GM19395 (cell line): ENCODE measurements around the gene KCNK4.

Experiments used
- ATAC-seq: cut with Tn5 transposase; IDR thresholded peaks from one replicate; pipeline ENCODE4 v1.9.1; 2021; ENCODE audit warnings: mild to moderate bottlenecking, moderate library complexity; ENCODE audit not compliant: unreplicated experiment

KCNK4 gene

DNA sequence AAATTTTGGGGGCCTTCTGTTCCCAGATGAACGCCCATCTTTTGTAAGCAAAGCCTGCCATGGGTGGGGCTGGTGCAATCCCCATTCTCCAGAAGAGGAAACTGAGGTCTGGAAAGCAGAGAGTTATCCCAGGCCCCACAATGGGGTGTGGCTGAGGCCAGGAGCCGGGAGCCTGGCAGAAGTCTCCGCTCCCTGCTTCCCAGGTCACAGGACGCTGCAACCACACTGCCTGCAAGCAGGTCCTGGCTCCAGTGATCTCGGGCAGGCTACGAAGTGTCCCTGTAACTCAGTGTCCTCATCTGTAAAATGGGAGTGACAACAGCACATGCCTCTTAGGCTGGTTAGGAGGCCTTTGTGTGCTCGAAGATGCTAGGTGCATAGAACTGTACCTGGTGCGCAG, 38.1 kb upstream of the KCNK4 start:
- ATAC-seq: no peak

GRCh38 chr11:64253481-64253880, 37.6 kb upstream of the KCNK4 start:
- ATAC-seq: no peak

- ATAC-seq: no peak
Observed at GRCh38 chr11:64254326-64254725, 36.8 kb upstream of the KCNK4 start.

GRCh38 chr11:64255135-64256128, 35.7 kb upstream of the KCNK4 start:
- no peak for ATAC-seq

GRCh38 chr11:64256300-64256699, 34.8 kb upstream of the KCNK4 start:
- ATAC-seq: no peak

DNA sequence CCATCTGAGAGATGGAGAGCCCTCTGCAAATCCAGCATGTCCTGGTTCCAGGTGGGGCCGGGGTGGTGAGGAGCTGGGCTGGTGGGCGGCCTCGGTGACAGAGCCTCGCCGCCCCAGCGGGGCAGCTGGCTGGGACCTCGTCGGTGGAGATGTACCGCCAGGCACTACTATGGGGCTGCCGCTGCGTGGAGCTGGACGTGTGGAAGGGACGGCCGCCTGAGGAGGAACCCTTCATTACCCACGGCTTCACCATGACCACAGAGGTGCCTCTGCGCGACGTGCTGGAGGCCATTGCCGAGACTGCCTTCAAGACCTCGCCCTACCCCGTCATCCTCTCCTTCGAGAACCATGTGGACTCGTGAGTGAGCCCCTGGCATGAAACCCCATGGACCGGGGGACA, 32.7 kb upstream of the KCNK4 start:
- no peak for ATAC-seq

GRCh38 chr11:64258946-64259532, 32.1 kb upstream of the KCNK4 start:
- ATAC-seq: no peak

DNA sequence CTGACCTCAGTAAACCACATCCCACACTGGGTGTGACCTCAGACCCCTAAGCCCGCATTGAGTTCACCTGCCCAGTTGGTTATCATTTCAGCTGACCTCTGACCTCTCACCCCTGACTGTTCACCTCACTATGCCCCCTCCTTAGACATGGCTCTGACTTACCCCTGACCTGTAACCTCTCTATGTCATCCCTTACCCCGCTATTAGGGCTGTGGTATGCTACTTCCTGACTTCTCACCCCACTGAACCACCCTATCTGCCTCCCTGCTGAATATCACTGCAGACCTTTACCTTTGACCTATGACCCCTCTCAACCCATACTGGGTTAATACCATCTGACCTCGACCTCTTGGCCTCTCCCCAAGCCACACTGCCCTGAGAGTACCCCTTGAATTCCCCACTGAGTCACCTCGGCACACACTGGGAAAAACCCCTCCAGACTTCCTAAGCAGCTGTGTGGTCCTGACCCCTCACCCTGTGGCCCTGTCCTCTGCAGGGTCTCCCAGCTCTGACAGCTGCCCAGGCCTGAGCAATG, 31.5 kb upstream of the KCNK4 start:
- no peak for ATAC-seq

DNA sequence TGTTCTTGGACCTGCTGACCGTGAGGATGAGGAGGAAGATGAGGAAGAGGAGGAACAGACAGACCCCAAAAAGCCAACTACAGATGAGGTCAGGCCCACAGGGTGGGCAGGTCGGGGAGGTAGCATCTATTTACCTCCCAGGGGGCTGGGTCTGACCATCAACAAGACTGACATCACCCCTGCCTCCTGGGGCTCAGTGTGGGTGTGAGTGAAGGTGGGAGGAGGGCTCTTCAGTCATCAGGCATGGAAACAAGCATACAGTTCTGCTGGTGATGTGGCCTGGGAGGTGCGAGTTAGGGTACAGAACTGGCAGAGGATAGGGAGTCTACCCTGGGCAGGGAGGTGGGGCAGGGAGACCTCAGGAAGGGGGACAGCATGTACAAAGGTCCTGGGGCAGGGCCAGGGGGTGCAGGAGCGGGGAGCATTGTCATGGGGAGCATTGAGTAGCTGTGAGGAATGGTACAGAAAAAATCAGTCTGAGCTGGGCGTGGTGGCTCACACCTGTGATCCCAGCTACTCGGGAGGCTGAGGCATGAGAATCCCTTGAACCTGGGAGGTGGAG, 30.9 kb upstream of the KCNK4 start:
- no peak for ATAC-seq

GRCh38 chr11:64261556-64262080, 29.5 kb upstream of the KCNK4 start:
- ATAC-seq: no peak

DNA sequence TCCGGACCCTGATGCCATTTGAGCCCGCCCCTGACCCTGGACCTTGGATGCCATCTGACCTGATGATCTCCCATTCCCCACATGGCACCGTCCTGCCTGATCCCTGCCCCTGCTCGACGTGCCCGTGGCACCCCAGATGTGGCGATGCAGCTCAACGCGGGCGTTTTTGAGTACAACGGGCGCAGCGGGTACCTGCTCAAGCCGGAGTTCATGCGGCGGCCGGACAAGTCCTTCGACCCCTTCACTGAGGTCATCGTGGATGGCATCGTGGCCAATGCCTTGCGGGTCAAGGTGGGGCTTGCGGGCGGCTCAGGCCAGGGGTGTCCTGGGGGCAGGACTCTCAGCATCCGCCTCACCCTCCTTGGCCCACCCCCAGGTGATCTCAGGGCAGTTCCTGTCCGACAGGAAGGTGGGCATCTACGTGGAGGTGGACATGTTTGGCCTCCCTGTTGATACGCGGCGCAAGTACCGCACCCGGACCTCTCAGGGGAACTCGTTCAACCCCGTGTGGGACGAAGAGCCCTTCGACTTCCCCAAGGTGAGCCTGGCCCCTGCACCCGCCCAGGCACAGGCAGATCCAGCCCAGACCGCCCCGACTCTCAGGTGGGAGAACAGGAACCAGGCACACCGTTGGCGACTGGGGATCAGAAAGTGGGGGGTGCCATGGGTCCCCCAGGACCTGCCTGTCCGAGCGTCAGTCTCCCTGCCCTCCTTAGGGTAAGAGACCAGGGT, 28.7 kb upstream of the KCNK4 start:
- no peak for ATAC-seq

DNA sequence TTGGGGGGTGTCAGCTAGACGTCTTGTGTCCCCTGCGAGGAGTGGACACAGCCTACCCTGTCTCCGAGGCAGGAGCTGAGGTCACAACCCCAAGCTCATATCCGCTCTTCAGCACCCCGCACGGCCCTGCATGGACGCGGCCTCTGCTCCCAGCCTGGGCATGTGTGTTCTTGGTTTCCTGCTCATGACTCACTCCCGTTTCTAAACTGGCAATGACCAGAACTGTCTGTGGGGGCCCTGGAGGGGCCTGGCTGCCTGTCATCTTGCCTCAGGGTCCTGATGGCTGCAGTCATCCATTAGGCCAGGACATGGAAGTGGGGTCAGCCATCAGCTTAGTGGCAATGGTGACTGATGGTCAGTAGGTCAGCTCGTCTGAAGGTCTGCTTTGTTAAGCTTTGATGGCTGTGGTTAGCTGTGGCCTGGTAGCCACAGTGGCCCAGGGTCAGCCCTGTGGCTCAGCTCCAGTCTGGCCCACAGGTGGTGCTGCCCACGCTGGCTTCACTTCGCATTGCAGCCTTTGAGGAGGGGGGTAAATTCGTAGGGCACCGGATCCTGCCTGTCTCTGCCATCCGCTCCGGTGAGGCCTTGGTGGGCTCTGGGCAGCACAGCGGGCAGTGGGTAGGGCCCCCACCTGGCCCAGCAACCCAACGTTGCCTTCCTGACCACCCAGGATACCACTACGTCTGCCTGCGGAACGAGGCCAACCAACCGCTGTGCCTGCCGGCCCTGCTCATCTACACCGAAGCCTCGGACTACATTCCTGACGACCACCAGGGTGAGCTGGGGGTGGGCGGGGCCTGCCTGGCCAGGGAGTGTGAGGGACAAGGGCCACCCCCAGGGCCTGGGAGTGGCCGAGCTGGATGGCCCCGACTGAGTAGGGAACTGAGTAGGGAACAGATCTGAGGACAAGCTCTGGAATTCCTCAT, 27.8 kb upstream of the KCNK4 start:
- no peak for ATAC-seq

GRCh38 chr11:64263947-64264317, 27.2 kb upstream of the KCNK4 start:
- no peak for ATAC-seq

DNA sequence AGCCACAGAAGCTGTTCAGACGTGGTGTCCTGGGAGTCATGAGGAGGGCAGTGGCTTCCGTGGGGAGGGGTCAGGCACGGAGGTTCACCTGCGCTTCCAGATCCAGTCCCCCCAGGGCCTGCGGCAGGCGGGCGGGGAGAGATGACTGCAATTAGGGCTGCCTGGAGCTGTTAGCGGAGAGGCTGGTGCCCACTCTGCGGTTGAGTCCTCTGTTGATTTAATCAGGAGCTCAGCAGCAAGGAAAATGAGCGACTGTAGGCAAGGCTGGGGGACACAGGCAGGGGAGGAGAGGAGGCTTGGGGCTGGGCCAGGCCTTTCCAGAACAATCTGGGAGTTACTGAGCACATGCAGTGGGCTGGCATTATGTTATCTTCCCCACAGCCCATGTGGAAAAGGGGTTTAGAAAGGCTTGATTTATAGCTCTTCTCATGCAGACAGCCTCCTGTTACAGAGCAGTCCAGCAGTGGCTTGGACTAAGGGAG, 26.7 kb upstream of the KCNK4 start:
- no peak for ATAC-seq

DNA sequence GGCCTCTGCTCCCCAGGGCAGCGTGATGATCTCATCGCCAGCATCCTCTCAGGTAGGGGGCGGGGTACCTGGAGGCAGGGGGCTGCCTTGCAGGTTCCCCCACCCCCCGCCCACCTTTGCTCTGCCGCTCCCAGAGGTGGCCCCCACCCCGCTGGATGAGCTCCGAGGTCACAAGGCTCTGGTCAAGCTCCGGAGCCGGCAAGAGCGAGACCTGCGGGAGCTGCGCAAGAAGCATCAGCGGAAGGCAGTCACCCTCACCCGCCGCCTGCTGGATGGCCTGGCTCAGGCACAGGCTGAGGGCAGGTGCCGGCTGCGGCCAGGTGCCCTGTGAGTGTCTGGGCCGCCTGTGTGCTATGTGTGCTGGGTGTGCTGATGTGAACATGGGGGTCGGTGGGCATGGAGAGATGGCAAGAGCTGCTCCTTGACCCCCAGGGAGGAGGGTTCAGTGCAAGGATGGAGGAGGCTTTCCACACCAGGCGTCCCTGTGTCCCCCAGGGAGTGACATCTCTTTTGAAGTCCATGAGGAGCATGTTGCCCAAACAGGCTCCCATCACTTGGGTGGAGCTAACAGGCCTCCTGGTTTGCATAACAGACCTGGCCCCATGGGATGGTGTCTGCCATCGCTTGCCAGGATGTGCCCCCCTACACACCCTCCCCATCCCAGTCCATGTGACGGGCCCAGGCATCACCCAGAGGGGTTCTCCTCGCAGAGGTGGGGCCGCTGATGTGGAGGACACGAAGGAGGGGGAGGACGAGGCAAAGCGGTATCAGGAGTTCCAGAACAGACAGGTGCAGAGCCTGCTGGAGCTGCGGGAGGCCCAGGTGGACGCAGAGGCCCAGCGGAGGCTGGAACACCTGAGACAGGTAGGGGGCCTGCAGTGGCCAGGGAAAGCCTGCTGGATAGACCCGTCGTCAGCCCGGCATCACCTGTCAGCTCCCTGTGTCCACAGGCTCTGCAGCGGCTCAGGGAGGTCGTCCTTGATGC, 25.6 kb upstream of the KCNK4 start:
- ATAC-seq: no peak

DNA sequence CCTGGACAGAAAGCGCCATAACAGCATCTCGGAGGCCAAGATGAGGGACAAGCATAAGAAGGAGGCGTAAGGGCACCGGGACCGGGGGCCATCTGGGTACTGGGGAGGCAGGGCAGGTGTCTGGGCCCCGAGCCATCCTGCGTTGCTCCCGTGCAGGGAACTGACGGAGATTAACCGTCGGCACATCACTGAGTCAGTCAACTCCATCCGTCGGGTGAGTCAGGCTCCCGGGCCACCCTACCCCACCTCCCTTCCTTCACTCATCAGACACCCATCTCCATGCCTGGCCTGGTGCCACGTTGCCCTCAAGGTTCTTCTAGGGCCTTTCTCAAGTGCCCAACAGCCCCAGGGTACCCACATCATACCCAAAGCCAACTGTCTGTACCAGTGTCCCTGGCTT, 24.8 kb upstream of the KCNK4 start:
- ATAC-seq: no peak

DNA sequence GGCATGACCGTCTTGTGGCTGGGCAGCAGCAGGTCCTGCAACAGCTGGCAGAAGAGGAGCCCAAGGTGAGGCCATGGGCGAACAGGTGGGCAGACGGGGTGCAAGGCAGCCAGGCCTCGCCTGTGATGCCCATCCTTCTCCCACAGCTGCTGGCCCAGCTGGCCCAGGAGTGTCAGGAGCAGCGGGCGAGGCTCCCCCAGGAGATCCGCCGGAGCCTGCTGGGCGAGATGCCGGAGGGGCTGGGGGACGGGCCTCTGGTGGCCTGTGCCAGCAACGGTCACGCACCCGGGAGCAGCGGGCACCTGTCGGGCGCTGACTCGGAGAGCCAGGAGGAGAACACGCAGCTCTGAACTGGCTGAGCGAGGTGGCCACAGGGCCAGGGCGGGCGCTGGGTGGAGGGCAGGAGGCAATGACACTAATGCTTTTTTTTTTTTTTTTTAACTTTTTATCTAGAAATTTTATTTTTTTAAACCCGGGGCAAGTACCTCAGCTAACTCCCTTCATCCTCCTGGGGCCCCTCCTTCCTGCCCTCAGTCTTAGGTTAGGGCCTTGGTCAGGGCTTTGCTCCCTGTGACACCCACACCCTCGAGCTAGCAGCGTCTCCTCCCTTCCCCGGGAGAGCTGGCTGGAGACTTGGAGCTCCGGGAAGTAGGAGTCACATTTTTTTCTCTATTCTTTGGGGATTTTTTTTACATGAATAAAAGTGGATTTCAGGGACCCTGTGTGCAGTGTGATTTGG, 23.7 kb upstream of the KCNK4 start:
- ATAC-seq: no peak
